Panc1 (cell line): ENCODE results near the gene LRMDA. TPM values are rescaled to one million over a fixed set of nuclear protein-coding genes. Genes with fewer than 3 reads are reported as not detected.

Experiments
- ATAC-seq: fragments of 200-7000 bp; cut with Tn5 transposase; 2 replicates; pipeline ENCODE4 v1.9.1; 2020; ENCODE audit warnings: mild to moderate bottlenecking, moderate library complexity
- BruUV-seq: library from RNA; stranded (reverse); fragments of 400-500 nt; replicated peaks from 2 replicates; lab custom pipeline; 2021; lab: Mats Ljungman, UMichigan
- CTCF ChIA-PET: fragments of 300-600 bp; sonication (Branson Sonifier 250); formaldehyde crosslinking; loops from one replicate; lab custom pipeline; 2022; ENCODE audit warnings: antibody characterized with exemption; lab: Charles Lee
- POLR2A ChIA-PET: fragments of 300-600 bp; sonication (Branson Sonifier 250); formaldehyde crosslinking; loops from one replicate; lab custom pipeline; 2022; ENCODE audit warnings: antibody characterized with exemption; lab: Charles Lee
- DNase-seq: peaks from one replicate; pipeline ENCODE4 v3.0.0-alpha.2; 2010; ENCODE audit warnings: low read depth, low spot score
- H3K27ac ChIP-seq: 2 replicates; pipeline ENCODE4 v1.5.1; 2011; ENCODE audit warnings: mild to moderate bottlenecking, low read length, inconsistent platforms
- H3K27me3 ChIP-seq: fragments of 200-500 bp; sonication (Bioruptor generic); 2 replicates; pipeline ENCODE4 v1.6.0; 2014; ENCODE audit warnings: low read length, inconsistent platforms; ENCODE audit not compliant: control insufficient read depth, insufficient read depth
- H3K36me3 ChIP-seq: fragments of 200-500 bp; sonication (Bioruptor generic); 2 replicates; pipeline ENCODE4 v1.5.1; 2014; ENCODE audit warnings: inconsistent platforms, mild to moderate bottlenecking, low read length, moderate library complexity; ENCODE audit not compliant: control insufficient read depth, insufficient read depth
- H3K4me1 ChIP-seq: 2 replicates; pipeline ENCODE4 v1.5.1; 2011; ENCODE audit warnings: inconsistent platforms, mild to moderate bottlenecking, low read length, moderate library complexity; ENCODE audit not compliant: control insufficient read depth, insufficient read depth
- H3K4me3 ChIP-seq, 2 experiments: 2 replicates each; pipeline ENCODE4 v1.5.1; 2011 to 2012; ENCODE audit warnings: low read depth in 2 of 2, low read length in 2 of 2, mild to moderate bottlenecking in 2 of 2, inconsistent platforms in 1 of 2, moderate library complexity in 1 of 2
- H3K9me3 ChIP-seq: fragments of 200-500 bp; sonication (Bioruptor generic); 2 replicates; pipeline ENCODE4 v1.5.1; 2014; ENCODE audit warnings: low read depth, mild to moderate bottlenecking, inconsistent platforms, low read length, moderate library complexity; ENCODE audit not compliant: control insufficient read depth, insufficient read depth
- POLR2AphosphoS5 ChIP-seq: IDR thresholded peaks from 2 replicates; pipeline ENCODE4 v1.6.1; 2012; ENCODE audit warnings: mild to moderate bottlenecking, low read depth, low read length, moderate library complexity
- REST ChIP-seq, 2 experiments: IDR thresholded peaks; 2 replicates each; pipeline ENCODE4 v1.6.1; 2011 to 2012; ENCODE audit warnings: low read depth in 2 of 2, control low read depth in 1 of 2, low read length in 1 of 2, mild to moderate bottlenecking in 1 of 2, moderate library complexity in 1 of 2; ENCODE audit not compliant: insufficient read depth in 1 of 2
- SIN3A ChIP-seq: IDR thresholded peaks from 2 replicates; pipeline ENCODE4 v1.6.1; 2012; ENCODE audit warnings: low read depth, mild to moderate bottlenecking, low read length, moderate library complexity, borderline replicate concordance; ENCODE audit not compliant: insufficient read depth
- TCF7L2 ChIP-seq: IDR thresholded peaks from 2 replicates; pipeline ENCODE4 v1.6.1; 2011; ENCODE audit warnings: mild to moderate bottlenecking, low read depth, low read length, inconsistent platforms
- in situ Hi-C: cut with HindIII; loops from 2 replicates; pipeline ENCODE4 v1.10.0; 2016; ENCODE audit warnings: low sequenced_read_pairs, low pct_unique_long_range_greater_than_20kb
- intact Hi-C: fragments of 100-400 bp; cut with micrococcal nuclease; formaldehyde crosslinking; loops from one replicate; pipeline ENCODE4 v1.10.0; 2022; ENCODE audit not compliant: unreplicated experiment
- total RNA-seq: library from RNA; stranded (reverse); gene quantifications from one replicate; pipeline ENCODE4 v1.2.1, GENCODE V29; 2021; ENCODE audit not compliant: unreplicated experiment
- TF ChIP-seq, protein P1 (sequence below): fragments of 450-650 bp; IDR thresholded peaks from 2 replicates; pipeline ENCODE4 v1.5.1; 2017; ENCODE audit warnings: mild to moderate bottlenecking

LRMDA gene
- total RNA-seq, 1 experiment from 2014 or later, result 1.2 TPM

DNA sequence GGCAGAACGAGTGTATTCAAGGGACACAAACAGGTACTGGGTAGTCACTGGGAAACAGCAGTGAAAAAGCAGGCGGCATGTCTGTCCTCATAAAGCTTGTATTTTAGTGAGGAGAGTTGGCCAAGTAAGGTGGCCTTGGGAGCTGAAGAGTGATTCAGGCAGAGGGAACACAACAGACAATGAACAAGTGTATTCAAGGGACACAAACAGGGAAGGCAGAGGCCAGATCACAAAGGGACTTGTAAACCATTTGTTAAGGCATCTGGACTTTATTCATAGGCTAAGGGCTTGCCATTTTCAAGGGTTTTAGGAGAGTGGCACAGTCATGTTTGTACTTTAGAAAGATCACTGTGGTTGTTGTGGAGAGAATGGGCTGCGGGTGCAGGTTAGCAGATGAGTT, 49.0 kb downstream of the LRMDA start:
- CTCF ChIA-PET, result no interaction called here
- no peaks in the 10 kb centered on the region; the same call in 1 of the 2 replicates for H3K4me1 ChIP-seq
- no peak for DNase-seq
- H3K27me3 ChIP-seq, result peaks cover 2% of the 10 kb centered on the region; the same call in 1 of the 2 replicates
- no peaks in the 10 kb centered on the region for H3K9me3 ChIP-seq
- H3K27ac ChIP-seq, result no peak overlapping the region
- POLR2A ChIA-PET, result no interaction called here
- TF ChIP-seq POLR2AphosphoS5 (no peak), TCF7L2 (no peak), REST (IDR thresholded peaks at IDR 0.05; ENCODE audit: insufficient read depth in 1 of 2, low read depth in 2 of 2, low read length in 1 of 2) (no peak), SIN3A (no peak)
- TF ChIP-seq, protein P1, sequence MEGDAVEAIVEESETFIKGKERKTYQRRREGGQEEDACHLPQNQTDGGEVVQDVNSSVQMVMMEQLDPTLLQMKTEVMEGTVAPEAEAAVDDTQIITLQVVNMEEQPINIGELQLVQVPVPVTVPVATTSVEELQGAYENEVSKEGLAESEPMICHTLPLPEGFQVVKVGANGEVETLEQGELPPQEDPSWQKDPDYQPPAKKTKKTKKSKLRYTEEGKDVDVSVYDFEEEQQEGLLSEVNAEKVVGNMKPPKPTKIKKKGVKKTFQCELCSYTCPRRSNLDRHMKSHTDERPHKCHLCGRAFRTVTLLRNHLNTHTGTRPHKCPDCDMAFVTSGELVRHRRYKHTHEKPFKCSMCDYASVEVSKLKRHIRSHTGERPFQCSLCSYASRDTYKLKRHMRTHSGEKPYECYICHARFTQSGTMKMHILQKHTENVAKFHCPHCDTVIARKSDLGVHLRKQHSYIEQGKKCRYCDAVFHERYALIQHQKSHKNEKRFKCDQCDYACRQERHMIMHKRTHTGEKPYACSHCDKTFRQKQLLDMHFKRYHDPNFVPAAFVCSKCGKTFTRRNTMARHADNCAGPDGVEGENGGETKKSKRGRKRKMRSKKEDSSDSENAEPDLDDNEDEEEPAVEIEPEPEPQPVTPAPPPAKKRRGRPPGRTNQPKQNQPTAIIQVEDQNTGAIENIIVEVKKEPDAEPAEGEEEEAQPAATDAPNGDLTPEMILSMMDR, result no peak
- in situ Hi-C loops, result no loop called here
- ATAC-seq, result no peak
- no peaks in the 10 kb centered on the region for H3K36me3 ChIP-seq
- intact Hi-C loops, result no loop called here
- no peak overlapping the region for H3K4me3 ChIP-seq
- no TSS peak for BruUV-seq

DNA sequence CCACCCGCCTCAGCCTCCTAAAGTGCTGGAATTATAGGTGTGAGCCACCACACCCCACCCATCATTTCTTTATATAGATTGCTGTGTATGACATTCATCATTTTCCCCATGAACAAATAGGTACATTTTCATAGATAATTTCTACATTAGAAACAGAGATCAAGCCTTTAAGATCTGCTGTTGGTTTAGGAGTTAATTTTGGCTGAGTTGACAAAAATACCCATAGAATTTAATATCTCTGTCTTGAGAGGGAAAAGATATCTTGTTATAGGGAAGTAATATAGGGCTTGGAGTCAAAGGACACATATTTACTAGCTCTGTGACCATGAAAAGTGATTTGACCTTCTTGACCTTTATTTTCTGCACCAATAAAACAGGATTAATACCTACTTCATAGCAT, 51.8 kb downstream of the LRMDA start:
- ChIA-PET CTCF (no interaction called here), POLR2A (no interaction called here)
- DNase-seq (no peak), ATAC-seq (no peak)
- BruUV-seq, result no TSS peak
- H3K36me3 ChIP-seq, result no peaks in the 10 kb centered on the region
- no peak overlapping the region for H3K27ac ChIP-seq
- no peaks in the 10 kb centered on the region for H3K9me3 ChIP-seq
- intact Hi-C loops, result no loop called here
- no peaks in the 10 kb centered on the region; the same call in 1 of the 2 replicates for H3K4me1 ChIP-seq
- in situ Hi-C loops, result no loop called here
- TF ChIP-seq SIN3A (no peak), REST (IDR thresholded peaks at IDR 0.05; ENCODE audit: insufficient read depth in 1 of 2, low read depth in 2 of 2, low read length in 1 of 2) (no peak), POLR2AphosphoS5 (no peak), TCF7L2 (no peak)
- TF ChIP-seq, protein P1, result no peak
- H3K27me3 ChIP-seq, result no peaks in the 10 kb centered on the region; the same call in 1 of the 2 replicates
- H3K4me3 ChIP-seq, result no peak overlapping the region
